WTC11 (cell line): Measurements from ENCODE around the gene MID1. TPM values are rescaled to one million over a fixed set of nuclear protein-coding genes. Genes with fewer than 3 reads are reported as not detected.

Experiments
- ATAC-seq: fragments of 200-7000 bp; cut with Tn5 transposase; 2 replicates; pipeline ENCODE4 v1.10.0; 2021; ENCODE audit warnings: mild to moderate bottlenecking, moderate library complexity
- CTCF ChIA-PET: fragments of 300-600 bp; sonication (Branson Sonifier 250); formaldehyde crosslinking; loops from one replicate; lab custom pipeline; 2021; ENCODE audit warnings: antibody characterized with exemption; lab: Charles Lee
- POLR2A ChIA-PET: fragments of 350-600 bp; sonication (Branson Sonifier 250); formaldehyde crosslinking; loops from one replicate; lab custom pipeline; 2021; ENCODE audit warnings: antibody characterized with exemption; lab: Charles Lee
- DNase-seq: peaks from one replicate; pipeline ENCODE4 v3.0.0; 2021; ENCODE audit warnings: low spot score
- H3K27ac Mint-ChIP-seq: 2 replicates; pipeline ENCODE4 v1.8.0; 2021; ENCODE audit warnings: mixed read lengths
- H3K27me3 Mint-ChIP-seq: 2 replicates; pipeline ENCODE4 v1.8.0; 2021; ENCODE audit warnings: low read depth, mild to moderate bottlenecking, moderate library complexity, mixed read lengths
- H3K36me3 Mint-ChIP-seq: 2 replicates; pipeline ENCODE4 v1.8.0; 2021; ENCODE audit warnings: mixed read lengths
- H3K4me1 Mint-ChIP-seq: 2 replicates; pipeline ENCODE4 v1.8.0; 2022; ENCODE audit warnings: mixed read lengths
- H3K4me3 Mint-ChIP-seq: 2 replicates; pipeline ENCODE4 v1.8.0; 2021; ENCODE audit warnings: mild to moderate bottlenecking, moderate library complexity, mixed read lengths
- H3K9me3 Mint-ChIP-seq: 2 replicates; pipeline ENCODE4 v1.8.0; 2021; ENCODE audit warnings: mixed read lengths
- CBFB ChIP-seq: sonication (generic); formaldehyde crosslinking; IDR thresholded peaks from 2 replicates; pipeline ENCODE4 v1.8.1; 2022; ENCODE audit warnings: mild to moderate bottlenecking, low read depth, missing genetic modification reagents
- CREB1 ChIP-seq: sonication (generic); formaldehyde crosslinking; IDR thresholded peaks from 2 replicates; pipeline ENCODE4 v1.8.0; 2023; ENCODE audit warnings: mild to moderate bottlenecking, missing genetic modification reagents
- CREM ChIP-seq: sonication (generic); formaldehyde crosslinking; IDR thresholded peaks from 2 replicates; pipeline ENCODE4 v1.8.1; 2022; ENCODE audit warnings: mild to moderate bottlenecking, missing genetic modification reagents, moderate library complexity
- EMX1 ChIP-seq: fragments of 250-450 bp; sonication (Bioruptor Pico); IDR thresholded peaks from 2 replicates; pipeline ENCODE4 v1.8.0; 2021; ENCODE audit warnings: mild to moderate bottlenecking
- ERG ChIP-seq: fragments of 250-450 bp; sonication (Bioruptor Pico); IDR thresholded peaks from 2 replicates; pipeline ENCODE4 v1.8.0; 2021; ENCODE audit warnings: mild to moderate bottlenecking
- ETV6 ChIP-seq: sonication (generic); formaldehyde crosslinking; IDR thresholded peaks from 2 replicates; pipeline ENCODE4 v1.8.1; 2022; ENCODE audit warnings: mild to moderate bottlenecking, missing genetic modification reagents
- GRHL2 ChIP-seq: fragments of 250-450 bp; sonication (Bioruptor Pico); IDR thresholded peaks from 2 replicates; pipeline ENCODE4 v1.8.0; 2022; ENCODE audit warnings: mild to moderate bottlenecking, moderate library complexity; ENCODE audit not compliant: insufficient replicate concordance, severe bottlenecking
- IRF1 ChIP-seq: sonication (generic); formaldehyde crosslinking; IDR thresholded peaks from 2 replicates; pipeline ENCODE4 v1.8.0; 2023; ENCODE audit warnings: missing genetic modification reagents
- IRF2 ChIP-seq: sonication (generic); formaldehyde crosslinking; IDR thresholded peaks from 2 replicates; pipeline ENCODE4 v1.8.0; 2022; ENCODE audit warnings: low read depth, missing genetic modification reagents, borderline replicate concordance
- PRDM15 ChIP-seq: sonication (generic); formaldehyde crosslinking; IDR thresholded peaks from 2 replicates; pipeline ENCODE4 v1.8.0; 2022; ENCODE audit warnings: missing genetic modification reagents
- RELA ChIP-seq: sonication (generic); formaldehyde crosslinking; IDR thresholded peaks from 2 replicates; pipeline ENCODE4 v1.8.1; 2022; ENCODE audit warnings: missing genetic modification reagents, mild to moderate bottlenecking, borderline replicate concordance
- SMAD4 ChIP-seq: sonication (generic); formaldehyde crosslinking; IDR thresholded peaks from 2 replicates; pipeline ENCODE4 v1.8.0; 2022; ENCODE audit warnings: mild to moderate bottlenecking, missing genetic modification reagents
- STAT6 ChIP-seq: sonication (generic); formaldehyde crosslinking; conservative IDR thresholded peaks from 2 replicates; pipeline ENCODE4 v1.8.1; 2023; ENCODE audit warnings: mild to moderate bottlenecking, low read depth, missing genetic modification reagents, moderate library complexity
- TEAD4 ChIP-seq: sonication (generic); formaldehyde crosslinking; IDR thresholded peaks from 2 replicates; pipeline ENCODE4 v1.8.0; 2022; ENCODE audit warnings: mild to moderate bottlenecking, missing genetic modification reagents
- ZNF232 ChIP-seq: sonication (generic); formaldehyde crosslinking; IDR thresholded peaks from 2 replicates; pipeline ENCODE4 v1.8.0; 2022; ENCODE audit warnings: mild to moderate bottlenecking, missing genetic modification reagents
- ZNF425 ChIP-seq: fragments of 250-450 bp; sonication (Bioruptor Pico); conservative IDR thresholded peaks from 2 replicates; pipeline ENCODE4 v1.9.0; 2021; ENCODE audit warnings: mild to moderate bottlenecking
- ZNF671 ChIP-seq: fragments of 250-450 bp; sonication (Bioruptor Pico); IDR thresholded peaks from 2 replicates; pipeline ENCODE4 v1.8.0; 2021; ENCODE audit warnings: mild to moderate bottlenecking
- ZSCAN18 ChIP-seq: fragments of 250-450 bp; sonication (Bioruptor Pico); IDR thresholded peaks from 2 replicates; pipeline ENCODE4 v2.1.2; 2022; ENCODE audit warnings: mild to moderate bottlenecking, moderate library complexity
- total RNA-seq: library from RNA; stranded (reverse); gene quantifications from 3 replicates; pipeline ENCODE4 v1.2.3, GENCODE V29; 2021

Gene MID1
- total RNA-seq, 1 experiment from 2014 or later = 52.2 TPM

- TF ChIP-seq PRDM15 (CRISPR knock-in tag) (no peak), ZNF232 (CRISPR knock-in tag) (no peak), ZNF425 (CRISPR knock-in tag) (no peak), CREB1 (CRISPR knock-in tag) (no peak), SMAD4 (CRISPR knock-in tag) (no peak), CREM (CRISPR knock-in tag) (no peak), RELA (no peak), ERG (CRISPR knock-in tag) (no peak), TEAD4 (no peak)
- TF ChIP-seq, all 79 proteins: peak for 0
Measured at GRCh38 chrX:10404436-10404835, 215.9 kb downstream of the MID1 start (continued).

GRCh38 chrX:10401239-10401638, 219.1 kb downstream of the MID1 start:
- ATAC-seq = no peak
- Mint-ChIP-seq H3K4me1 (peaks cover 17% of the 10 kb centered on the region), H3K36me3 (no peaks in the 10 kb centered on the region), H3K9me3 (0 out of 2 replicates have a peak, but pooled peaks cover 7% of the 10 kb centered on the region), H3K4me3 (no peak overlapping the region), H3K27ac (no peak overlapping the region)
- DNase-seq = no peak
- CTCF ChIA-PET = no interaction called here
- POLR2A ChIA-PET = no interaction called here
- TF ChIP-seq CBFB (CRISPR knock-in tag) = no peak
- no peak for TF ChIP-seq ETV6 (CRISPR knock-in tag)
- TF ChIP-seq STAT6 (CRISPR knock-in tag) = no peak
- TF ChIP-seq RELA = no peak
- no peak for TF ChIP-seq ERG (CRISPR knock-in tag)
- no peak for TF ChIP-seq IRF2
- TF ChIP-seq IRF1 (CRISPR knock-in tag) = no peak
- no peak for TF ChIP-seq GRHL2 (CRISPR knock-in tag)
- no peak for TF ChIP-seq ZSCAN18
- no peak for TF ChIP-seq EMX1 (CRISPR knock-in tag)
- no peak for TF ChIP-seq ZNF671 (CRISPR knock-in tag)
- TF ChIP-seq, all 79 proteins: peak for 0
- H3K27me3 Mint-ChIP-seq = no peaks in the 10 kb centered on the region
